Measurements from ENCODE around the gene SORCS3. TPM values are rescaled to one million over a fixed set of nuclear protein-coding genes. Genes with fewer than 3 reads are reported as not detected.

SORCS3 gene
- total RNA-seq, 4 donors from 2014 or later: not detected

DNA sequence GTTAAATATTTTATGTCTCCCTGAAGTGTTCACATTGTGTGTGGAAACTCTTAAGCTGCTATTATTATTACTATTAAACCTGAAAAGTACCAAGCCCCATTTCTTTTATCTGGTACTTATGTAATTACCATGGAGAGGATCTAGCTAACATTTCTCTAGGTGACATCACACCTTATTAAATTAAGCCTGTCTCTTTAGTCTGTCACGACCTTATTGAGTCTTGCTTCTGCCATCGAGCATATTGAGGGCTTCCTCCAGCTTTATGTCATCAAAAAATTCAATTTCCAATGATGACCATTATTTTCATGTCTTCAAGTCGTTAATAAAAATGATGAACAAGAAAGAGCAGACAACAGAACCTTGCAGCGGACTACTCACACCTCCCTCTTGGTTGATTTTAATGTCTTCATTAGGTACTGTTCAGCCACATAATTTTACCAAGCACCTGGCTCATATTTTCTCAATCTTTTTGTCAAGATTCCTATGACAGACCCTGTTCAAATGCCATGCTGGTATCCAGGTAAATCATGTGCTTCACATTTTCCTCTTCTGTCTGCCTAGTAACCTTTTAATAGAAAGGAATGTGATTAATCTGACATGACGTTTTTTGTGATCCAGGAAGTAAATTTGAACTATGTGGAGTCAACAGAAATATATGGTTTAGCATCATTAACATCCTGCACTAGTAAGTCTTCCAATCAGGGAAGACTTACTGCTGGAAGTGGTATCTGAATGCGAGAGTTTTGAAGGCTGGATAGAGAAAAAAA is 556.7 kb downstream of the SORCS3 start:
- no peak overlapping the region for H3K4me3 ChIP-seq
- H3K36me3 ChIP-seq: no peaks in the 10 kb centered on the region
- TF ChIP-seq, protein P1, sequence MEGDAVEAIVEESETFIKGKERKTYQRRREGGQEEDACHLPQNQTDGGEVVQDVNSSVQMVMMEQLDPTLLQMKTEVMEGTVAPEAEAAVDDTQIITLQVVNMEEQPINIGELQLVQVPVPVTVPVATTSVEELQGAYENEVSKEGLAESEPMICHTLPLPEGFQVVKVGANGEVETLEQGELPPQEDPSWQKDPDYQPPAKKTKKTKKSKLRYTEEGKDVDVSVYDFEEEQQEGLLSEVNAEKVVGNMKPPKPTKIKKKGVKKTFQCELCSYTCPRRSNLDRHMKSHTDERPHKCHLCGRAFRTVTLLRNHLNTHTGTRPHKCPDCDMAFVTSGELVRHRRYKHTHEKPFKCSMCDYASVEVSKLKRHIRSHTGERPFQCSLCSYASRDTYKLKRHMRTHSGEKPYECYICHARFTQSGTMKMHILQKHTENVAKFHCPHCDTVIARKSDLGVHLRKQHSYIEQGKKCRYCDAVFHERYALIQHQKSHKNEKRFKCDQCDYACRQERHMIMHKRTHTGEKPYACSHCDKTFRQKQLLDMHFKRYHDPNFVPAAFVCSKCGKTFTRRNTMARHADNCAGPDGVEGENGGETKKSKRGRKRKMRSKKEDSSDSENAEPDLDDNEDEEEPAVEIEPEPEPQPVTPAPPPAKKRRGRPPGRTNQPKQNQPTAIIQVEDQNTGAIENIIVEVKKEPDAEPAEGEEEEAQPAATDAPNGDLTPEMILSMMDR (IDR thresholded peaks at IDR 0.05): no peak
- TF ChIP-seq POLR2A (IDR thresholded peaks at IDR 0.05): no peak
- intact Hi-C loops (cut with DNase I): no loop called here
- no peaks in the 10 kb centered on the region for H3K4me1 ChIP-seq
- no peak for DNase-seq
- 38 to 44% methylated on average over 6 of the region's 6 CpGs for WGBS, 2 donors
- no peaks in the 10 kb centered on the region for H3K9me3 ChIP-seq
- H3K27me3 ChIP-seq: no peaks in the 10 kb centered on the region
- H3K27ac ChIP-seq: no peak overlapping the region

DNA sequence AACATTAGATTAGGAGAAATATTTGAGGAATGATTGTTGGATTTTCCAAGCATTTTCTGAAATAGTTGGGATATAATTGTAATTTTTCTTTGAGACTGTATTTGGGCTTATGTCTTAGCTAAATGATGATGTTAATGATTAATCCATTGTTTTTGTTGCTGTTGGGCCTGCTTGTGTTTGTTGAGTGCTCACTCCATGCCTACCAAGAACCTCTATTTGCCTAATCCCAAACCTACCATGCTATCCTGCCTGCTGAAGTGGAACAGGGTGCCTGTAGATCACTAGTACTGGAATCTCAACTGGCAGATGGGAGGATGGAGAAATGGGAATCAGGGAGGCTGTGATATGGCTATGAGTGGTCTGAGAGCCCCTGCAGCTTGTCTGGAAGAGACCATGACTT is 565.5 kb downstream of the SORCS3 start:
- H3K4me3 ChIP-seq: no peak overlapping the region
- DNase-seq: no peak
- no peak overlapping the region for H3K27ac ChIP-seq
- no peak for TF ChIP-seq POLR2A (IDR thresholded peaks at IDR 0.05)
- TF ChIP-seq, protein P1 (IDR thresholded peaks at IDR 0.05): no peak
- no peaks in the 10 kb centered on the region for H3K9me3 ChIP-seq
- no peaks in the 10 kb centered on the region for H3K27me3 ChIP-seq
- H3K36me3 ChIP-seq: no peaks in the 10 kb centered on the region
- intact Hi-C loops (cut with DNase I): no loop called here
- H3K4me1 ChIP-seq: no peaks in the 10 kb centered on the region

DNA sequence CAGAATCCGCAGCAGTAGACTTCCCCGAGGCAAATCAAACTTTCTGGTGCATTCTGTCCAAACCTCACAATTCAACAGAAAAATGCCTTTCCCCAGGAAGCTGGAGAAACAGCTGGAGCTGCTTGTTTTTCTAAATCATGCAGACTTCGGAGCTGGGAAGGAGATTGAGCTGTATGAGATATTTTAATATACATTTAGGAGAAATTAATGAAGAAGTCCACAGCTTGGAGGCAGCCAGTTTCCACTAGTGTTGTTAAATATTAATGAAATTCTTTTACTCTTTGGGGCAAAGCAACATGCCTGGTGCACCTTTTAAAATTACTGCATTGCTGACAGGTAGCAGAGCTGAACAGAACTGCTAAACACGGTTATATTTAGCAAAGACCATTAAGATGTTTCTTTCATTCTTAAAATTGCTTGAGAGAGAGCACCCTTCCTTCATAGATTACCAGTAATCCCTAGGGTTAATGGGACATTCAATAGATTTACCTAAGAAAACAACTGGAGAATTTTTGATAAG is 566.4 kb downstream of the SORCS3 start:
- TF ChIP-seq POLR2A (IDR thresholded peaks at IDR 0.05): no peak
- TF ChIP-seq, protein P1 (IDR thresholded peaks at IDR 0.05): no peak
- Histone ChIP-seq H3K36me3 (no peaks in the 10 kb centered on the region), H3K9me3 (no peaks in the 10 kb centered on the region), H3K27me3 (no peaks in the 10 kb centered on the region), H3K4me1 (no peaks in the 10 kb centered on the region), H3K27ac (no peak overlapping the region), H3K4me3 (no peak overlapping the region)
- 34 to 42% methylated on average over 4 of the region's 4 CpGs for WGBS, 2 donors
- no peak for DNase-seq
- intact Hi-C loops (cut with DNase I): no loop called here

DNA sequence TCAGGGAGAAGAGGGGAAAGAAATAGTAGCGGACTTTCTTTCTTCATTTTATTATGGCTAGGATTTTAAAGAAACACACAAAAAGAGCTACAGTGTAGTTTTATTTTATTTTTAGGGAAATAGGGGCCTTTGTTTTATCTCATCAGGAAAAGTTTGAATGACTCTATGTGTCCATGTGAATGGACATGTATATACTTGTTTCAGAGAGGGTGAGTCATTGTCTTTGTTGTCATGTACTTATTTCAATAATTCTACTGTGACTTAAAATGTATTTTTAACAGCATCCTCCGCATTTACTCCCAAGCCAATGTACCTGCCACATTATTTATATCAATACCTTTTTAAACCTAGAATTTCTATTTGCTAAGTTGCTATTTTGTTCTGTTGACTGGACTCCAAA is 569.5 kb downstream of the SORCS3 start:
- no peak for DNase-seq

DNA sequence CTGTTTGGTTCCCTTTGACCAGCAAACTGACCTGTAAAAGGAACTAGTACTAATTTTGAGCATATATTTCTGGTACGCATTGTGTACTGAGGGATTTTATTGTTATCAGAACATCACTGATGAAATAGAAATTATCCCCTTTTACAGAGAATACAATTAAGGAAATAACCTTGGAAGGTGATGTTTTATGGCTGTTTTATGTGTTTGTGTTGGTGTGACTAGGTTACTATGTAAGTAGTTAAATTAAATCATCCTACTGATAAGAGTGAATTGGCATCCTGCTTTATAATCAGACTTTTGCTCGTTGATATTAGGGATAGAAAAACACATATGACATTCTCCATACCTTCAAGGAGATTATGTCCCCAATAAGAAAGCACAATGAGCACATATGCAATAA is 596.6 kb downstream of the SORCS3 start:
- WGBS, 2 donors: 56 to 70% methylated on average over 2 of the region's 2 CpGs
- no peak for TF ChIP-seq POLR2A (IDR thresholded peaks at IDR 0.05)
- TF ChIP-seq, protein P1 (IDR thresholded peaks at IDR 0.05): no peak
- Histone ChIP-seq H3K4me3 (no peak overlapping the region), H3K27me3 (no peaks in the 10 kb centered on the region), H3K36me3 (no peaks in the 10 kb centered on the region), H3K4me1 (no peaks in the 10 kb centered on the region), H3K27ac (no peak overlapping the region), H3K9me3 (no peaks in the 10 kb centered on the region)
- DNase-seq: no peak
- intact Hi-C loops (cut with DNase I): no loop called here

More for the DNA sequence above, 569.5 kb downstream of the SORCS3 start:
- Histone ChIP-seq H3K27me3 (no peaks in the 10 kb centered on the region), H3K4me1 (no peaks in the 10 kb centered on the region), H3K36me3 (no peaks in the 10 kb centered on the region), H3K27ac (no peak overlapping the region), H3K4me3 (no peak overlapping the region), H3K9me3 (no peaks in the 10 kb centered on the region)
- 66 to 71% methylated on average over 2 of the region's 2 CpGs for WGBS, 2 donors
- intact Hi-C loops (cut with DNase I): no loop called here
- TF ChIP-seq, protein P1 (IDR thresholded peaks at IDR 0.05): no peak

All from esophagus squamous epithelium (tissue), 5 donors.